Type B pancreatic cell (in vitro differentiated cells): Measurements from ENCODE around the gene ZC3H18. TPM values are rescaled to one million over a fixed set of nuclear protein-coding genes. Genes with fewer than 3 reads are reported as not detected.

Experiments
- DNase-seq: peaks from one replicate; pipeline ENCODE4 v3.0.0; 2021; ENCODE audit warnings: mixed read lengths; ENCODE audit not compliant: unreplicated experiment; ENCODE audit errors: extremely low spot score
- H3K27ac Mint-ChIP-seq: 2 replicates; pipeline ENCODE4 v1.8.0; 2021; ENCODE audit warnings: mild to moderate bottlenecking, mixed read lengths
- H3K27me3 Mint-ChIP-seq: 2 replicates; pipeline ENCODE4 v1.8.0; 2021; ENCODE audit warnings: mixed read lengths
- H3K36me3 Mint-ChIP-seq: 2 replicates; pipeline ENCODE4 v1.8.0; 2021; ENCODE audit warnings: mixed read lengths
- H3K4me1 Mint-ChIP-seq: one replicate; pipeline ENCODE4 v1.8.0; 2021; ENCODE audit warnings: mixed read lengths; ENCODE audit not compliant: unreplicated experiment
- H3K4me3 Mint-ChIP-seq: 2 replicates; pipeline ENCODE4 v1.8.0; 2021; ENCODE audit warnings: mild to moderate bottlenecking, mixed read lengths
- H3K9me3 Mint-ChIP-seq: 2 replicates; pipeline ENCODE4 v1.8.0; 2021; ENCODE audit warnings: mixed read lengths
- total RNA-seq: library from RNA; stranded (reverse); gene quantifications from 2 replicates; pipeline ENCODE4 v1.2.1, GENCODE V29; 2021; ENCODE audit warnings: low replicate concordance
- TF ChIP-seq, protein P1 (sequence below): fragments of 200-600 bp; sonication (generic); conservative IDR thresholded peaks from 2 replicates; pipeline ENCODE4 v1.5.0; 2021; ENCODE audit warnings: antibody characterized with exemption, mild to moderate bottlenecking

ZC3H18 gene
- total RNA-seq, 1 donor from 2014 or later, result 70.2 TPM

DNA sequence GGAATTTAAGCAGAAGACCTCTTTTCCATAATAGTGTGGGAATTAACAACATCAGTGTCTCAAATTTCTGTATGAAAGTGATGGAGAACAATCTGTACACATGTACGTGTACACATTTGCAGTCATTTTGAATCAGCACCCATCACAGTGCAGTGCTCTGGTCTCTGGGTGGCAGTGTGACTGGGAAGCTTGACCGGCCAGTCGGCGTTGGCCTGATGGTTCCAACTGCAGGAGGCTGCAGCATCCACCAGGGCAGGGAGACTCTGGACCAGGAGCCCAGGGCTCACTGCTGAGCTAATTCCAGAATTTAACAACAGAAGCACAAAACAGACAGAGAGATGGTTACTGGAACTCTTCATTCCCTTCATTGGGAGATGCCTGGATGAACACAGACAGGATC is 17.9 kb downstream of the ZC3H18 start:
- peaks cover 16% of the 10 kb centered on the region for H3K36me3 Mint-ChIP-seq
- no peak overlapping the region for H3K4me3 Mint-ChIP-seq
- no peak overlapping the region for H3K27ac Mint-ChIP-seq
- DNase-seq, result no peak
- H3K4me1 Mint-ChIP-seq, result no peaks in the 10 kb centered on the region
- H3K9me3 Mint-ChIP-seq, result no peaks in the 10 kb centered on the region
- TF ChIP-seq, protein P1, sequence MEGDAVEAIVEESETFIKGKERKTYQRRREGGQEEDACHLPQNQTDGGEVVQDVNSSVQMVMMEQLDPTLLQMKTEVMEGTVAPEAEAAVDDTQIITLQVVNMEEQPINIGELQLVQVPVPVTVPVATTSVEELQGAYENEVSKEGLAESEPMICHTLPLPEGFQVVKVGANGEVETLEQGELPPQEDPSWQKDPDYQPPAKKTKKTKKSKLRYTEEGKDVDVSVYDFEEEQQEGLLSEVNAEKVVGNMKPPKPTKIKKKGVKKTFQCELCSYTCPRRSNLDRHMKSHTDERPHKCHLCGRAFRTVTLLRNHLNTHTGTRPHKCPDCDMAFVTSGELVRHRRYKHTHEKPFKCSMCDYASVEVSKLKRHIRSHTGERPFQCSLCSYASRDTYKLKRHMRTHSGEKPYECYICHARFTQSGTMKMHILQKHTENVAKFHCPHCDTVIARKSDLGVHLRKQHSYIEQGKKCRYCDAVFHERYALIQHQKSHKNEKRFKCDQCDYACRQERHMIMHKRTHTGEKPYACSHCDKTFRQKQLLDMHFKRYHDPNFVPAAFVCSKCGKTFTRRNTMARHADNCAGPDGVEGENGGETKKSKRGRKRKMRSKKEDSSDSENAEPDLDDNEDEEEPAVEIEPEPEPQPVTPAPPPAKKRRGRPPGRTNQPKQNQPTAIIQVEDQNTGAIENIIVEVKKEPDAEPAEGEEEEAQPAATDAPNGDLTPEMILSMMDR, result no peak
- H3K27me3 Mint-ChIP-seq, result no peaks in the 10 kb centered on the region

DNA sequence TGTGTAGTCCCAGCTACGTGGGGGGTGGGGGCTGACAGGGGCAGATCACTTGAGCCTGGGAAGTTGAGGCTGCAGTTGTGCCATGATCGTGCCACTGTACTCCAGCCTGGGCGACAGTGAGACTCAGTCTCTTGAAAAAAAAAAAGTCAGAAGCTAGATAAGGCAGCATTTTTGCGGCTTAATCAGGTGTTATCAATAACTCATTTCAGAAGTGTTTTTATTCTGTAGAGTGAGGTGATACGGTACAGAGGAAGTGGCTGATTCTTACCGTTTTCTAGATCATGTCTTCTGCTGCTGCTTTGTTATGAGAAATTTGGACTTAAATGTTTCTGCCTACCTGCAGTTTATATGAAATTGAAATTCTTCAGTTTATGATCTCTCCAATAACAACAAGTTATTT is 18.6 kb downstream of the ZC3H18 start:
- DNase-seq, result no peak
- Mint-ChIP-seq H3K36me3 (peaks cover 17% of the 10 kb centered on the region), H3K4me1 (no peaks in the 10 kb centered on the region), H3K4me3 (no peak overlapping the region), H3K27ac (no peak overlapping the region), H3K27me3 (no peaks in the 10 kb centered on the region), H3K9me3 (no peaks in the 10 kb centered on the region)
- TF ChIP-seq, protein P1, result no peak

DNA sequence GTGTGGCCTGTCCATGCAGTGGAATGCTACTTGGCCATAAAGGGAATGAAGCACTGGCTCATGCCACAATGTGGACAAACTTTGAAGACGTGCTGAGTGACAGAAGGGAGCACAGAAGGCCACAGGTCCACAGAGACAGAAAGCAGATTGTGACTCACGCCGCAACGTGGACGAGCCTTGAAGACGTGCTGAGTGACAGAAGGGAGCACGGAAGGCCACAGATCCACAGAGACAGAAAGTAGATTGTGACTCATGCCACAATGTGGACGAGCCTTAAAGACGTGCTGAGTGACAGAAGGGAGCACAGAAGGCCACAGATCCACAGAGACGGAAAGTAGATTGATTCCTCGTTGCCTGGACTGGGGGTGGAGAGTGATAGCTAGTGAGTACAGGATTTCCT is 19.2 kb downstream of the ZC3H18 start:
- H3K4me3 Mint-ChIP-seq, result no peak overlapping the region
- peaks cover 18% of the 10 kb centered on the region for H3K36me3 Mint-ChIP-seq
- TF ChIP-seq, protein P1, result no peak
- no peaks in the 10 kb centered on the region for H3K9me3 Mint-ChIP-seq
- H3K27me3 Mint-ChIP-seq, result no peaks in the 10 kb centered on the region
- no peaks in the 10 kb centered on the region for H3K4me1 Mint-ChIP-seq
- H3K27ac Mint-ChIP-seq, result no peak overlapping the region
- DNase-seq, result no peak

GRCh38 chr16:88591577-88592021 is 21.4 kb downstream of the ZC3H18 start:
- Mint-ChIP-seq H3K4me3 (no peak overlapping the region), H3K9me3 (no peaks in the 10 kb centered on the region), H3K36me3 (peaks cover 20% of the 10 kb centered on the region), H3K27me3 (no peaks in the 10 kb centered on the region), H3K4me1 (no peaks in the 10 kb centered on the region), H3K27ac (no peak overlapping the region)
- TF ChIP-seq, protein P1, result no peak
- DNase-seq, result no peak

DNA sequence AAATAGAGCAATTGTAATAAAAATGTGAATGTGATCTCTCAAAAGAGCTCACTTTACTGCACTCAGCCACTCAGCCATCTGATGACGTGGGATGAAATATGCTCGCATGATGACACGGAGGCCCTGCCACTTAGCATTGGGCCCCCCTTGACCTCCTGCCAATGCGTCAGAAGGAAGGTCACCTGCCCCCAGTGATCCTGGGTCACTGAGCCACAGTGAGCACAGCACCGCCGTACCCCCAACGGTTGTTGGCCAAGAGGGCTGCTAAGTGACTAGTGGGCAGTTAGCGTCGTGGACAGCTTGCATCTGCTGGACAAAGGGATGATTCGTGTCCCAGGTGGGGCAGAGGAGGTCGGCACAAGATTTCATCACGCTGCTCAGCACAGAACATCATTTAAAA is 22.9 kb downstream of the ZC3H18 start:
- H3K9me3 Mint-ChIP-seq, result no peaks in the 10 kb centered on the region
- H3K4me1 Mint-ChIP-seq, result no peaks in the 10 kb centered on the region
- DNase-seq, result no peak
- no peak overlapping the region for H3K4me3 Mint-ChIP-seq
- H3K27me3 Mint-ChIP-seq, result no peaks in the 10 kb centered on the region
- TF ChIP-seq, protein P1, result no peak
- H3K27ac Mint-ChIP-seq, result peak overlapping the region; percentile 25
- H3K36me3 Mint-ChIP-seq, result peaks cover 20% of the 10 kb centered on the region

GRCh38 chr16:88593489-88593888 is 23.3 kb downstream of the ZC3H18 start:
- DNase-seq, result no peak
- Mint-ChIP-seq H3K4me1 (no peaks in the 10 kb centered on the region), H3K27ac (no peak overlapping the region), H3K27me3 (no peaks in the 10 kb centered on the region), H3K4me3 (no peak overlapping the region), H3K9me3 (no peaks in the 10 kb centered on the region), H3K36me3 (peaks cover 20% of the 10 kb centered on the region)
- TF ChIP-seq, protein P1, result no peak
